ENCODE data around the gene PIRT.

Gene PIRT

GRCh38 chr17:10785295-10785694 lies 52.6 kb downstream of the PIRT start:
- DNase-seq = no peak

- no peak for DNase-seq
These were observed 58.3 kb downstream of the PIRT start for GRCh38 chr17:10779609-10780008.

GRCh38 chr17:10777890-10778289 lies 60.0 kb downstream of the PIRT start:
- no peak for DNase-seq

- no peak for DNase-seq
These were observed 60.6 kb downstream of the PIRT start for GRCh38 chr17:10777131-10777807.

GRCh38 chr17:10776381-10776780 lies 61.5 kb downstream of the PIRT start:
- DNase-seq = no peak

- no peak for DNase-seq
These were observed 62.0 kb downstream of the PIRT start for GRCh38 chr17:10775740-10776356.

- no peak for DNase-seq
These were observed 62.8 kb downstream of the PIRT start for GRCh38 chr17:10775058-10775457.

- no peak for DNase-seq
These were observed 64.5 kb downstream of the PIRT start for GRCh38 chr17:10773391-10773790.
